Hematopoietic multipotent progenitor cell treated with erythropoietin and hydrocortisone succinate and interleukin-3 and kit ligand, for 17 days (in vitro differentiated cells): ENCODE measurements around the gene SPRR1A.

Source experiments
- DNase-seq: peaks from one replicate; pipeline ENCODE4 v3.0.0-alpha.2; 2015; ENCODE audit warnings: low spot score

Gene SPRR1A

GRCh38 chr1:153030895-153031294 is 47.0 kb downstream of the SPRR1A start, which contains the start of gene SPRR1B:
Gene SPRR1B (plus strand): TSS chr1:153031203. CDS start chr1:153032346, 1,143 bp downstream.
- DNase-seq = no peak

GRCh38 chr1:153032073-153032472 is 48.2 kb downstream of the SPRR1A start:
- DNase-seq = no peak

- no peak for DNase-seq
Observed at GRCh38 chr1:153032677-153033308, 48.9 kb downstream of the SPRR1A start.

- no peak for DNase-seq
Observed at GRCh38 chr1:153035211-153035610, 51.3 kb downstream of the SPRR1A start.
